Right lung (tissue), 10 donors: ENCODE measurements around the gene IMMT. TPM values are rescaled to one million over a fixed set of nuclear protein-coding genes. Genes with fewer than 3 reads are reported as not detected.
"Not testable (repeated sequence)": the region's sequence is repeated elsewhere in the genome, so short reads cannot be mapped to it uniquely, and the experiment has no call there.

Source experiments
- DNase-seq, 2 donors: peaks; one replicate each; pipeline ENCODE4 v3.0.0-alpha.2; 2013
- long read RNA-seq, 8 donors: transcript quantifications; one replicate each; lab custom pipeline, GENCODE V29; 2026
- polyA plus RNA-seq, 5 donors: library from polyadenylated mRNA; unstranded; fragments of 120-200 nt; gene quantifications; one replicate each; pipeline versions ENCODE4 v1.2.1 to v1.2.3, GENCODE V29; 2013; ENCODE audit warnings: inconsistent platforms in 1 of 5, low replicate concordance in 1 of 5; ENCODE audit not compliant: insufficient read length in 5 of 5, insufficient read depth in 1 of 5

The IMMT gene
- polyA plus RNA-seq = 10 to 100 TPM; 78.1 to 84.8 (median 79.6) TPM
- long read RNA-seq, donor 1, transcript IMMT-210 (4 exons, 631 nt) = major isoform, 7 of 34 reads
- long read RNA-seq, donor 1, partial matches to known transcripts = 15 of 34 reads
- long read RNA-seq, donor 1, other reads (novel, unspliced or antisense) = 12 of 34 reads
- long read RNA-seq, donor 2, partial matches to known transcripts = 0 of 1 reads
- long read RNA-seq, donor 2, other reads (novel, unspliced or antisense) = 0 of 1 reads
- long read RNA-seq, donor 3, partial matches to known transcripts = 90 of 110 reads
- long read RNA-seq, donor 3, other reads (novel, unspliced or antisense) = 18 of 110 reads
- long read RNA-seq, donor 4, partial matches to known transcripts = 8 of 9 reads
- long read RNA-seq, donor 4, other reads (novel, unspliced or antisense) = 0 of 9 reads
- long read RNA-seq, donor 5, transcript IMMT-210 (4 exons, 631 nt) = major isoform, 5 of 29 reads
- long read RNA-seq, donor 5, partial matches to known transcripts = 19 of 29 reads
- long read RNA-seq, donor 5, other reads (novel, unspliced or antisense) = 5 of 29 reads
- long read RNA-seq, donor 6, partial matches to known transcripts = 5 of 20 reads
- long read RNA-seq, donor 6, other reads (novel, unspliced or antisense) = 15 of 20 reads
- long read RNA-seq, donor 7, partial matches to known transcripts = 66 of 84 reads
- long read RNA-seq, donor 7, other reads (novel, unspliced or antisense) = 17 of 84 reads
- long read RNA-seq, donor 8, partial matches to known transcripts = 0 of 5 reads
- long read RNA-seq, donor 8, other reads (novel, unspliced or antisense) = 5 of 5 reads

DNA sequence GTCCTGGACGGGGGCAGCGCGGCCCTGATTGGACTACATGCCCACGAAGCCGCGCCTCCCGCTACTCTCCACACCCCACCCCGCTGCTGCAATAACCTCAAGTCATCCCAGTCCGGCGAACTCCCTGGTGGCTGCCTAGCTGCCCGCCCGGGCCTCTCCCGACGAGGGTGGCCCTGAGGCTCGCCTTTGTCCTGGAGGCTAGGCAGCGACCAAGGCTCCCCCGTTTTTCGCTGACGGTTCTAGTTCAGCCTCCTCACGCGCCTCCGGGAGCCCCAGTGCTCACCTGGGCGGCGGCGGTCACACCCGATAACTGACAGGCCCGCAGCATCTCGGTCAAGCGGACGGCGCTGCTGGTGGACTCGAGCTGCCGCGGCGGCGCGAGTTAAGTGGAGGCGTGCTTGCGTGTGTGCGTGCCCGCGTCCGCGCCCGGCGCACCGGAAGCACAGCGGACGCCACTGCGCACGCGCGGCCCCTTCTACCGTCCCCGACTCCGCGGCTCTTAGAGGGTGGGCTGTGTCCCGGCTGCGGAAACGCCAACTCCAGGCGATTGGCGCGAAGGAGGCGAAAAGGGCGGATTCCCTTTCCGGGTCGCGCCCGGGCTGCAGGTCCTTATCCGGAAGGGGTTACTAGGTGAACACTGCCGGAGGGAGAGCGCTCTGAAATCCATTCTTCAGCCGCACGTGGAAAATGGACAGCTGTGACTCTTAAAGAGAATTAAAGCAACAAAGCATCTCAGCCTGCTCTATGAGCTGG, at the start of gene IMMT:
IMMT (minus strand) TSS at position 408 of the 753 bp plus-strand sequence; CDS start at position 328, 80 bp downstream.
- peak; percentile 94 to 96 for DNase-seq

DNA sequence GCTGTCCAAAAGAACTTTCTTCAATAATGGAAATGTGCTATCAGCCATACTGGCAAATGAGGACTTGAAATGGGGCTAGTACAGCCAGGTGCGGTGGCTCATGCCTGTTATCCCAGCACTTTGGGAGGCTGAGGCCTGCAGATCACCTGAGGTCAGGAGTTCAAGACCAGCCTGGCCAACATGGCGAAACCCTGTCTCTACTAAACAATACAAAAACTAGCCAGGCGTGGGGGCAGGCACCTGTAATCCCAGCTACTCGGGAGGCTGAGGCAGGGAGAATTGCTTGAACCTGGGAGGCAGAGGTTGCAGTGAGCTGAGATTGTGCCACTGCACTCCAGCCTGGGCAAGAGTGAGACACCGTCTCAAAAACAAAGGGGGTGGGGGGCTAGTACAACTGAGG, 49.5 kb upstream of the IMMT start:
- DNase-seq = not testable (repeated sequence)

DNA sequence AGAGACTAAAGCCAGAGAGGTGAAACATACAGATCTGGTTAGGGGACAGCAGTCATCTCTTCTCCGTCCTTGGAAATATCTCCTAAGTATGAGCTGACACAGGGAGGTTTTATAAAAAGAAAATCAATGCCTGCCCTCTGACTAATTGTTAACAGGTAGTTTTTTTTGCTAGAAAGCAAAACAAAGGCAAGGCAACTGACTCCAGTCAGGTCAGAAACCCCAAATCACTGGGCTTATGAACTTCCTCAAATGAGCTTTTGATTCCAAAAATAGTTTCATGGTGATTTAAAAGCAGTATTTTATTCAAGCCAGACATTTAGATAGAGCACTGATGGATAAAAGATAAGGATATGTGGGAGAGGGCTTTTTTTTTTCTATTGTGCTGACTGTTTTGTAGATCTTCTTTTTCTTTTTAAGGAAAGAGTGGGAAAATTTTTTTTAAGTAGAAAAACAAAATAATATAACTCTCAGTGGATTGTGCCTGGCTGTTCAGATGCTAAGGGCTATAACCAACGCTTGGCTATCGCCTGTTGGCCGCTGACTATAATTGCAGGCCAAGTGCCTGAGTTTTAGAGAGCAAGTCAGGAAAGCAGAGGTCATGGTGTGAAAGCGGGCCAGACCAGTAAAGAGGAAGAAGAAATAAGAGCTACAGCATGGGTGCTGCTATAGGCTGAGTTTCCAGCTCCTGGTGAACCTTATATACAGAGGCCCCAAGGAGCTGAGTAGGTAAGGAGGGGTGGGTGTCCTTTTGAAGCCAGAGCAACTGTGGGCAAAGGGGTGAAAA, 48.9 kb upstream of the IMMT start:
- DNase-seq = no peak

DNA sequence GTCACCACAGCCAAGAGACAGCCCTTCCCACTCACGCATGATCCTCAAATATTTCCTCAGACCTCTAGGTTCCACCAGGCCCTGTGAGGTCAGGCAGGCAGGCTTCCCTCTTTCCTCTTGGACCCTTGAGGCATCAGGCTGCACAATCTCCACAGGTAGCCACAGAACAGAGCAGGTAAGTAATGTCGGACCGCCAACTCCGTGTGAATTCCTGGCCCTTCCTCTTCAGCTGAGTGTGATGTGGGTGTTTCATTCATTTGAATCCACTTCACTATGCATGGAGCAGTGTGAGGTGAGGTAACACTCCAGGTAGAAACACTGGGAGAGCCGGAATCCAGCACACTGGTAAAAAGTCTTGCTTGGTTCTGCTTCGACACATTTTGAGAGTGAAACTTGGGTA, 48.0 kb upstream of the IMMT start:
- DNase-seq = no peak

DNA sequence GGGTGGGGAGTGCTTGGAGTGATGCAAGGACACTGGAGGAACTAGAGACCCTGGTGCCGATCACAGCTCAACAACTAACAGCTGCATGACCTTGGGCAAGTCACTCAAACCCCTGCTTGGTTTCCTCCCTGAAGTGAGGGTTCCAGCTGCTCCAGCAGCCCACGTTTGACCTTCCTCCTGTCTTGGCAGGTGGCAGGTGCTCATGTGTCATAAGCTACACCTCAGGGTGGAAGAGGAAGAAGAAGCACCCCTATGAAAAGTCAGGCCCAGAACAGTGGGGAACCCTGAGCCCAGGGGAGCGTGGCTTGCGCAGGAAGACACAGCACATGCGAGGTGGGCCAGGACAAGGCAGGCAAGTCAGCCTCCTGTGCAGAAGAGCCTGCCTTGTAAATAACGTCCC, 46.3 kb upstream of the IMMT start:
- DNase-seq = no peak

DNA sequence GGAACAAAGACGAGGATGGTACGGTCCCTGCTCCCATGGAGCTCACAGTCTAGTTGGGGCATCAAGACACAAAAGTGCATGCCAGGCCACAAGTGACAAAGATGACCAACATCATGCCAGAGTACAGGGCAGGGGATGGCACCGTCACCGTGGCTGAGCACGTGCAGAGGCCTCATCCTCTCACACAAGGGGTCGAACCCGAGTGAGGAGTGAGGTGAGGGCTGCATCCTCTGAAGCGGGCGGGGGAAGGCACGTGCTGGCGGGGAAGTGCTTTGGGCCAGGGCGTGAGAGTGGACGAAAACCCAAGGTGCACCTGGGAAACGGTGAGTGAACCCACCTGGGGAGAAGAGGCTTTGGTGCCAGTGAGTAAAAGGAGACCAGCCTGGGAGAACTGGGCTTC, 45.0 kb upstream of the IMMT start:
- no peak for DNase-seq

DNA sequence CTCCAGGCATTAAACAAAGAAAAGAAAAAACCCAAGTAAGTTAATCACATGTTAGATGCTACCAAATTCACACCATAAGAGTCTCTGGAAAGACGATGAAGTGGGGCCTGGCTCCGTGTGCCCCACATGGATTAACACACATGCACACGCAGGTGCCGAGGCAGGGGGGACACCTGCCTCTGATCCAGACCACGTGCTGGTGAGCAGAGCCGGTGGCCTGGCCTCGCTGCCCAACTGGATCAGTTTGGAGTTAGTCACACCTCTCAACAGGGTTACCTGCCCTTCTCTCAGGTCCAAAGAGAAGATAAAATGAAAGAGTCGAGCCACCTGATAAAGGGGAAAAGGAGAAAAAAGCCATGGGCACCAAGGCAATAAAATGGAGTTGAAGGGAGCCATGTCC, 44.5 kb upstream of the IMMT start:
- no peak for DNase-seq

DNA sequence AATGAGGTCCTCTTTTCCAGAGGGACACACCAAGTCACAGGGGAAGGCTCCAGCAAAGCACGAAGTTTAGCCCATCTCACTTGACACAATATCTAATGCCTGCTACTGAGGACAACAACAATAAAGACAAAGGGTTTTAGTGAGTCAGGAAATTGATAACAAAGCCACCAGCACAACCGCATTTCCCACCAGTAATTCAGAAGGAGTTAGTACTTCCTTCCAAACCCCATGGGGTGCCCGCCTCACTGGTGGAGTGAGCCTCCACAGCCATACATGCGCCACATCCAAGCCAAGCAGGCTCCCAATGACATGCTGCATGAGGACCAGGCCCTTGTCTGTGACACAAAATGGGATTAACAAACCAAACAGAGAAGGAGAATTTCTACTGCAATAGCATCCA, 44.1 kb upstream of the IMMT start:
- no peak for DNase-seq

DNA sequence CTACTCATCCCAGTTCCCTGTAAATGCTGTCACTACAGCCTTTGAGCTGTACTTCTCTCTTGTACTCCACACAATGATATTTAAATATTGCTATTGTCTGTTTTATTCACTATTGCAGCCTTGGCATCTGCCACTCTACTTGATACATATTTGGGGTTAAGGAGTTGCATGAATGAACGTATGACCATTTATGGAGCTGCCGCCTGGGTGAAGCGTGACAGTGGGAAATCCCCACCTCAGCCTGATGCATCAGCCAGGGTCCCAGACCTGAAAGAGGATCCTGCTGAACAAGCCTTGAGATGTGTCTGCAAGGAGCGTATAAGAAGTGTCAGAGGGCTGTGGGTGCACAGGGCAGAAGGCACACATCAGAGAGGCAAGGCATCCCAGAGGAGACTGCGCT, 43.1 kb upstream of the IMMT start:
- no peak for DNase-seq

DNA sequence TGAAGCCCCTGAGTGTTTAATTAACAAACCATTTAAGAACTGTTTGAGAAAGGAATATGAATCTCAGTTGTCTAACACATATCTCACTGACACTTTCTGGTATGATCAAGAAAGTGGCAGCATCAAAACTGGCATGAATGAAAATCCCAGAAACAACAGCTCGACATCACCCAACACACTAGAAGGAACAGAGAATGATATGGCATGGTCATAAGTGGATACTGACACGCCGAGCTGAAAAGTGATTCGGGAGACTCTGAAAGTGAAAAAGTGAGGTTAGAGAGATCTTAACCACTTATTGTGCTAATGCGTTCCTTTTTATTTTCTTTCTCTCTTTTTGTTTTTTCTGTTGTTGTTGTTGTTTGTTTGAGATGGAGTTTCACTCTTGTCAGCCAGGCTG, 41.9 kb upstream of the IMMT start:
- DNase-seq = no peak

DNA sequence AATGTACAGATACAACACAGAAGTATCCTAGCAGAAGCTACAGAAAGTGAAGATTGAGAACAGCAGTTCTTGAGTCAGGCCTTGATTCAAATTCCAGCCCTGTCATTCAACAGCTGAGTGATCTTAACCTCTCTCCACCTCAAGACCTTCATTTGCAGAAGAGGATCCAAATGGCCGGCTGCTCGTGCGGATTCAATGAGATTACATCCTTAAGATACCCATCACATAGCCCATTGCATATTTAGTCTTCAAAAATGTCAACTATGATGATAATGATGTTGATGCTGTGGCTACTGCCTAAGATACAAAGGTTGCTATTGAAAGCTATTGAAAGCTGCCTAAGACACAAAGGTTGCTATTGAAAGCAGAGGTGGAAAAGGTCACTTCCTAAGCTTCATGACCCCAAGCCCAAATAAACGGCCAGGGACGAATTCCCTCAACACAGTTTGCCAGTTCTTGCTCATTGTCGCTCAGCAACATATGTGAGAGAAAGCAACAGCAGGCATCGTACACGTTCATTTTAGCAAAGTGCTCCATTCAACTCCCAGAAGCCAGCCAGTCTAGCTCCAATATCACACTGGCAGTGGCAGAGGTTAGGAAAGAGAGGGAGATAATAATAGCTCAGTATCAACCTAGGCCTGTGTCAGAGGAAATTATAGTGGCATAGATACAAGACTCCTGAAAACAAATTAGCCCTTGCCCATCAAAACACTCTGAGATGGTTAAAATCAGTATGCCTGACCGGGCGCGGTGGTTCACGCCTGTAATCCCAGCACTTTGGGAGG, 40.1 kb upstream of the IMMT start:
- DNase-seq = no peak

DNA sequence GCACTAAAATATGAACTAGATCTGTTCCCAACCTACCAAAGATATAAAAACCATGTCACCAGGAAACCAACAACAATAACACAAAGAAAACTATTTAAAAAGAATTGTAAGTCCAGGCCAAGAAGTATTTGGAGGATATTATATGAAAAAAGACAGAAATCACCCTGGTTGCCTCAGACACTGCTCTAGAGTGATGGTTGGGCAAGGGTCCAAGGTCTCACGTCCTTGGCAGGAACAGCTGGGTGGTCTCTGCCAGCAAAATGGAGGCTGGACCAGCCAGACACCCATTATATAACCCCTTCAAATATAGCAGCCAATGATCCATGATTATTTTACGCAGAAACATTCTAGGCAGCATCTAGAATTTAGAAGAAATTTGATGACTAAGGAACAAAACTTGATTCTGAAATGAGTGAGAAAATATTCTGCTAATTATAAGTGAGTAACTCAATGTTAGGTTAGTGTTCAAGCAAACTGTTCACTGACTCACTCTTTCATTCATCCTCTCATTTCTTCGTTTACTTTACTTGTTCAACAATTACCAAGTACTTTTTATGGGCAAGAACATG, 39.4 kb upstream of the IMMT start:
- DNase-seq = no peak

DNA sequence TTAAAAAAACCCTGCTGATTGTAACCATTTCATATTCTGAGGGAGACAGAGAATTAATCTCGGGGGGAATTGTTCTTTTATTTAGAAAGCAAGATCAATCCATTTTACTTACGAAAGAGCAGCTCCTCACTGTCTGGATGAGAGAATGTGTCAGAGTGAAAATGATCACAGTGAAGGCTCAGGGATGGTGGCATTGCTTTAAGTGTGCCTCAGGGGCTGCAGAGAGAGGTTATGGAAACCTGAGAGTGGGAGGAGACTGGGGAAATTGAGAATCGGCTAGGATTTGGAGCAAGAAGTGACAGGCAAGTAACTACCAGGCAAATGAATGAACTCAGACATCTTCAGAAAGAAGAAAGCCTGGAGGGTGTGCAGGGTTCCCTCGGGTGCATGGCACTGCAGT, 38.2 kb upstream of the IMMT start:
- DNase-seq = no peak

DNA sequence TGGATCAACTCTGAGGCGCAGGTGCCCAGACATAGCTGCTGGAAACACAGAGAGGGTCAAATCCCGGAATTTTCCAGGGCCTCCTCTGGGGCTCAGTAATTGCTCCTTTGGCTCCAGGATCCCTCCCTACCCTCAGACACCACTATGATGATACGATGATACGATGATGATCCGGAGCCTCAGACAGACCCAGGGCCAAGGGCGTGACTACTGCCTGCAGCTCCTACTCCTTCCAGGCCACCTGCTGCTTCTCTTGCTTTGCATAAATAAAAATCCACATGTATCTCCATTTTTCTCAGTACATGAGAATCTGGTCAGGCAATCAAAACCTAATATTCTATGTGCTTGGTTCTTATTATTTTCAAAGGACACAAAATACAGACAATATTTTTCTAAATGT, 37.6 kb upstream of the IMMT start:
- DNase-seq = no peak

DNA sequence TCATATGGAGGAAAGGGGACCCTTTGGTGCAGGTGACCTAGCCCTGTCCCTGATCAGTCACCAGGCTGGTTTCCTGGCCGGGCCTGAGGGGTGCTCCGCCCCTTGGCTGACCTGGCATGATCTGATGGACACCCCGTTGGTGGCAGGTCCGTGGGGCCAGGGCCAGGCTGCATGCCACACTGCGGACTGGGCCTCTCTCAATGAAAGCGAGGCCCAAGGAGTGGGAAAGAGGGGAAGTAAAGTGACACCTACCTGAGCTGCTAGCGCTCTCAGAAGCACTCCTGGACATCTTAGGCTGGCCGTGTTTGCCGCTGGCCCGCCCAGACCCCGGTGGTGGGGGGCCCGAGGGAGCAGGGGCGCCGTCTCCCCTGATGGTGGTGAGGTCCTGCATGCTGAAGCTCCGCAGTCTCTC, 37.1 kb upstream of the IMMT start:
- DNase-seq = no peak

DNA sequence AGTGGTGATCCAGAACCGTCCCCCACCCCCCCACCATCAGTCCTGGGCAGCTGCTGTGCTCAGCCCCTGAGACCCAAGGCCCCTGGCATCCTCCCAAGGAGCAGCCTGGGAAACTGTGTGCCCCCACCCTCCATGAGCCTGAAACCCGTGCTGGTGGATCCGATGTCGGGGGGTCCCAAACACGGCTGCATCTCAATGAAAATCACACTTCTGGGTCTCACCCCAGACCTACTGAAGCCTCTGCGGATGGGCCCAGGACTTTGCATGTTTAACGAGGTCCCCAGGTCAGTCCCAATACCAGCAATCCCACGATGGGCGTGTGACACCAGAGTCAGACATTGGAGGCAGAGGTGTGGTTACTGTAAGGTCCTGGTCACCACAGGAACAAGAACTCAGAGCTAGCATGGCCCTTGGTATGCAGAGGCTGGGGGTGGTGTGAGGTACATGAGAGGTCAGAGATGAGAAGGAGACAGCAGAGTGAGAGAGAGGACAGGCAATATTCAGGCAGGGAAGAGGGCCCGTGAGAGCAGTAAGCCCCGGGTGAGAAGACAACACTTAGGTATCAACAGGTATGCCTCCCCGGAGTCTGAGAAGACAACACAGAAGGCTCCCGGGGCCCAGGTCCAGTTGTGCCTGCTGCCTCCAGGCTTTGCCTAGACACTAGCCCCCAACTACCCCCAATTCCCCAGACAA, 36.6 kb upstream of the IMMT start:
- DNase-seq = no peak

DNA sequence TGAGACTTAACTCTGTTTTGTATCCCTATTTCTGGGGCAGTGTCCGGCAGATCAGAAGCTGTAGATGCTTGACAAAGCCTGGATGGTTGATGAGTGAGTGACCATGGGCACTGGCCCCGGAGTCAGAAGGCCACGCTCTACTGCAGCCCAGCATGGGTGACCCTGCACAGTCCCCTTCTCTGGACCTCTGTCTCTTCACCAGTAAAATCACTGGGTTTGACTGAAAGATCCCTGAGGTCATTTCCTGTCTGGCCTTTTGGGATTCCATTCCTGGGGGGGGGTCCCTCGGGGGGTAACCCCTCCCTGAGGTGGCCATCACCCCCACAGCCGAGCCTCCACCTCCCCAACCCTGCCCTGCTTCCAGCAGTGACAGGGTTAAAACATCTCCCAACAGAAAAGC, 35.7 kb upstream of the IMMT start:
- DNase-seq = no peak

DNA sequence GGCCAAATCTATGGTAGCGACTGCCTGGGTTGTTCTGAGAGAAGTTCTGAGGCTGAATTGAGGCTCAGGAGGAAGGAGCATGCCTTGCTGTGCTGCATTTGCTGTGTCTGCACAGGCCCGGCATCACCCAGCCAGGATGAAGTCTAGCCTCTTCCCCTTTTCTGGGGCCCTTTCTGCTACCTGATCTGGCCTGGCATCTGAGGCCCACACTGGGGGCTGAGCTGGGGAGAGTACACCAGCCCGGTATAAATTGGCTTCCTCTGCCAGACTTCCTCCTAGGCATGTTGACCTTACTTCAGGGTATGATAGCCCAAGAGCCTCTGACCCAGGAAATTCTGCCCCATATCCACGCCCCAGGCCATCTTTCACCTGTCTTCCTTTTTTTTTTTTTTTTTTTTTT, 34.0 kb upstream of the IMMT start:
- DNase-seq = no peak

DNA sequence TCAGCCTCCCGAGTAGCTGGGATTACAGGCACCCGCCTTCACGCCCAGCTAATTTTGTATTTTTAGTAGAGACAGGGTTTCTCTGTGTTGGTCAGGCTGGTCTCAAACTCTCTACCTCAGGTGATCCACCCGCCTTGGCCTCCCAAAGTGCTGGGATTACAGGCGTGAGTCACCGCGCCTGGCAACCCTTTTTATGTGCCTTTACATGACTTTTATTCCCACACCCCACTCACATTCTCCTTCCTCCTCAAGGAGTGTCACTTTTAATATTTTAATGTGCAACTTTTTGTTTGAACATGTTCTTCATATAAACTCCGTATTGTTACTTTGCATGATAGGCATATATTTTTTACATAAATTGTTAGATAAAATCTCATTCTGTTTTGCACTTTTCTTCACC, 33.3 kb upstream of the IMMT start:
- DNase-seq = not testable (repeated sequence)

DNA sequence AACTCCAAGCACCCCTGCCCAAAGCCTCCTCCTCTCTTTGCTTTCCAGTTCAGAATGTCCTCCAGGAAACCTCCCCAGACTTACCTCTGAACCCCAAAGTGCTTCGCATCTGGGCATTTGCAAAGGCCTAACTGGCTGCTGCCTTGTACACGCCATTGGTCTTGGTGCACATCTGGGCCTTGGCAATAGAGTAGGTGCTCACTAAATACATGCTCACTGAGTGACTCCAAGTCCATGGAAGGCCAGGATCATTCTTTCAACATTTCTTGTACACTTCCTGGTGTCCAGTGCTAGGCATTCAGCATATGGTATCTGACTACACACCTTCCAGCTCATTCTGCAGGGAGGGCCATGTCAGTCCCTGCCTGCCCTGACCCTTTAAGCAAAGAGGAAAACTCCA, 32.4 kb upstream of the IMMT start:
- DNase-seq = no peak
